ENCODE data around the gene GMDS. TPM values are rescaled to one million over a fixed set of nuclear protein-coding genes. Genes with fewer than 3 reads are reported as not detected.

Gene GMDS
- total RNA-seq, 2 donors from 2014 or later, result 25.4 to 29.5 TPM

GRCh38 chr6:2244261-2245102, 923 bp downstream of the GMDS start:
- H3K36me3 ChIP-seq (ENCODE audit: control insufficient read depth, insufficient read depth, low read length), result no peaks in the 10 kb centered on the region
- TF ChIP-seq CTCF (conservative IDR thresholded peaks at IDR 0.05), result no peak
- peaks cover 29% of the 10 kb centered on the region for H3K4me1 Mint-ChIP-seq
- peak overlapping the region; percentile 42 for H3K9ac ChIP-seq (ENCODE audit: extremely low read depth, low read length, poor library complexity, severe bottlenecking)
- H3K9me3 ChIP-seq (ENCODE audit: control insufficient read depth, low read length), result no peaks in the 10 kb centered on the region
- H3K4me3 ChIP-seq (ENCODE audit: low read length), result peak overlapping the region; percentile 88
- H3K4me3 Mint-ChIP-seq, result peak overlapping the region; percentile 93
- peaks cover 10% of the 10 kb centered on the region for H3K27me3 Mint-ChIP-seq (ENCODE audit: insufficient read depth)
- H3K36me3 Mint-ChIP-seq (ENCODE audit: low read depth), result no peaks in the 10 kb centered on the region
- H3K9me3 Mint-ChIP-seq, result no peaks in the 10 kb centered on the region
- DNase-seq, result peak; percentile 82
- peak overlapping the region; percentile 93 for H3K27ac Mint-ChIP-seq
- no peaks in the 10 kb centered on the region for H3K27me3 ChIP-seq (ENCODE audit: control insufficient read depth, insufficient read depth, low read length, poor library complexity, severe bottlenecking)
- no peaks in the 10 kb centered on the region for H3K4me1 ChIP-seq (ENCODE audit: control insufficient read depth, insufficient read depth, low read length)
- no peak overlapping the region for H3K27ac ChIP-seq (ENCODE audit: low read depth, low read length)
- WGBS, 2 experiments (ENCODE audit: insufficient coverage in 1 of 2, insufficient read length in 1 of 2), result 29 to 64% methylated on average over 13 to 32 of the region's 32 CpGs

- H3K9me3 Mint-ChIP-seq, result no peaks in the 10 kb centered on the region
- H3K4me3 Mint-ChIP-seq, result no peak overlapping the region
- no peaks in the 10 kb centered on the region for H3K36me3 ChIP-seq (ENCODE audit: control insufficient read depth, insufficient read depth, low read length)
Measured at GRCh38 chr6:2242311-2242710, 3.1 kb downstream of the GMDS start.

GRCh38 chr6:2240961-2241360, 4.4 kb downstream of the GMDS start:
- Histone ChIP-seq H3K4me1 (ENCODE audit: control insufficient read depth, insufficient read depth, low read length) (no peaks in the 10 kb centered on the region), H3K36me3 (ENCODE audit: control insufficient read depth, insufficient read depth, low read length) (no peaks in the 10 kb centered on the region), H3K27ac (ENCODE audit: low read depth, low read length) (no peak overlapping the region), H3K27me3 (ENCODE audit: control insufficient read depth, insufficient read depth, low read length, poor library complexity, severe bottlenecking) (no peaks in the 10 kb centered on the region), H3K4me3 (ENCODE audit: low read length) (no peak overlapping the region), H3K9me3 (ENCODE audit: control insufficient read depth, low read length) (no peaks in the 10 kb centered on the region), H3K9ac (ENCODE audit: extremely low read depth, low read length, poor library complexity, severe bottlenecking) (no peak overlapping the region)
- Mint-ChIP-seq H3K4me1 (peaks cover 24% of the 10 kb centered on the region), H3K27ac (no peak overlapping the region), H3K36me3 (ENCODE audit: low read depth) (no peaks in the 10 kb centered on the region), H3K9me3 (no peaks in the 10 kb centered on the region), H3K27me3 (ENCODE audit: insufficient read depth) (peaks cover 5% of the 10 kb centered on the region), H3K4me3 (no peak overlapping the region)
- TF ChIP-seq CTCF (conservative IDR thresholded peaks at IDR 0.05), result no peak
- WGBS, 2 experiments (ENCODE audit: insufficient coverage in 1 of 2, insufficient read length in 1 of 2), result 92 to 94% methylated on average over 5 to 6 of the region's 6 CpGs
- DNase-seq, result no peak

More at GRCh38 chr6:2242311-2242710, 3.1 kb downstream of the GMDS start:
- DNase-seq, result no peak
- Histone ChIP-seq H3K27ac (ENCODE audit: low read depth, low read length) (no peak overlapping the region), H3K4me1 (ENCODE audit: control insufficient read depth, insufficient read depth, low read length) (no peaks in the 10 kb centered on the region), H3K4me3 (ENCODE audit: low read length) (no peak overlapping the region), H3K9ac (ENCODE audit: extremely low read depth, low read length, poor library complexity, severe bottlenecking) (no peak overlapping the region), H3K9me3 (ENCODE audit: control insufficient read depth, low read length) (no peaks in the 10 kb centered on the region), H3K27me3 (ENCODE audit: control insufficient read depth, insufficient read depth, low read length, poor library complexity, severe bottlenecking) (no peaks in the 10 kb centered on the region)
- Mint-ChIP-seq H3K4me1 (peaks cover 29% of the 10 kb centered on the region), H3K36me3 (ENCODE audit: low read depth) (no peaks in the 10 kb centered on the region), H3K27ac (no peak overlapping the region), H3K27me3 (ENCODE audit: insufficient read depth) (peaks cover 10% of the 10 kb centered on the region)
- TF ChIP-seq CTCF (conservative IDR thresholded peaks at IDR 0.05), result no peak
- 94 to 96% methylated on average over 3 to 4 of the region's 4 CpGs for WGBS, 2 experiments (ENCODE audit: insufficient coverage in 1 of 2, insufficient read length in 1 of 2)

Measured in endodermal cell (in vitro differentiated cells).